ENCODE data around the gene CCNE1. TPM values are rescaled to one million over a fixed set of nuclear protein-coding genes. Genes with fewer than 3 reads are reported as not detected.

The CCNE1 gene
- total RNA-seq, 2 donors from 2014 or later = 33.3 to 34.9 TPM

GRCh38 chr19:29795461-29796172 is 16.2 kb upstream of the CCNE1 start:
- TF ChIP-seq, protein P1, sequence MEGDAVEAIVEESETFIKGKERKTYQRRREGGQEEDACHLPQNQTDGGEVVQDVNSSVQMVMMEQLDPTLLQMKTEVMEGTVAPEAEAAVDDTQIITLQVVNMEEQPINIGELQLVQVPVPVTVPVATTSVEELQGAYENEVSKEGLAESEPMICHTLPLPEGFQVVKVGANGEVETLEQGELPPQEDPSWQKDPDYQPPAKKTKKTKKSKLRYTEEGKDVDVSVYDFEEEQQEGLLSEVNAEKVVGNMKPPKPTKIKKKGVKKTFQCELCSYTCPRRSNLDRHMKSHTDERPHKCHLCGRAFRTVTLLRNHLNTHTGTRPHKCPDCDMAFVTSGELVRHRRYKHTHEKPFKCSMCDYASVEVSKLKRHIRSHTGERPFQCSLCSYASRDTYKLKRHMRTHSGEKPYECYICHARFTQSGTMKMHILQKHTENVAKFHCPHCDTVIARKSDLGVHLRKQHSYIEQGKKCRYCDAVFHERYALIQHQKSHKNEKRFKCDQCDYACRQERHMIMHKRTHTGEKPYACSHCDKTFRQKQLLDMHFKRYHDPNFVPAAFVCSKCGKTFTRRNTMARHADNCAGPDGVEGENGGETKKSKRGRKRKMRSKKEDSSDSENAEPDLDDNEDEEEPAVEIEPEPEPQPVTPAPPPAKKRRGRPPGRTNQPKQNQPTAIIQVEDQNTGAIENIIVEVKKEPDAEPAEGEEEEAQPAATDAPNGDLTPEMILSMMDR (conservative IDR thresholded peaks at IDR 0.05) = no peak
- Mint-ChIP-seq H3K9me3 (no peaks in the 10 kb centered on the region), H3K27me3 (ENCODE audit: insufficient read depth) (no peaks in the 10 kb centered on the region), H3K27ac (no peak overlapping the region), H3K36me3 (ENCODE audit: low read depth) (no peaks in the 10 kb centered on the region), H3K4me3 (no peak overlapping the region), H3K4me1 (peaks cover 4% of the 10 kb centered on the region)
- peak; percentile 29 for DNase-seq
- 77 to 91% methylated on average over 10 to 16 of the region's 16 CpGs for whole genome bisulfite sequencing, 2 experiments (ENCODE audit: insufficient coverage in 1 of 2, insufficient read length in 1 of 2)
- no peaks in the 10 kb centered on the region for H3K9me3 ChIP-seq (ENCODE audit: control insufficient read depth, low read length)
- no peaks in the 10 kb centered on the region for H3K4me1 ChIP-seq (ENCODE audit: control insufficient read depth, insufficient read depth, low read length)
- H3K27me3 ChIP-seq (ENCODE audit: control insufficient read depth, insufficient read depth, low read length, poor library complexity, severe bottlenecking) = no peaks in the 10 kb centered on the region
- no peak overlapping the region for H3K9ac ChIP-seq (ENCODE audit: extremely low read depth, low read length, poor library complexity, severe bottlenecking)
- no peak overlapping the region for H3K27ac ChIP-seq (ENCODE audit: low read depth, low read length)
- no peak overlapping the region for H3K4me3 ChIP-seq (ENCODE audit: low read length)
- no peaks in the 10 kb centered on the region for H3K36me3 ChIP-seq (ENCODE audit: control insufficient read depth, insufficient read depth, low read length)

GRCh38 chr19:29796173-29796573 is 15.6 kb upstream of the CCNE1 start:
- 80 to 89% methylated on average over 1 to 9 of the region's 9 CpGs for WGBS, 2 experiments (ENCODE audit: insufficient coverage in 1 of 2, insufficient read length in 1 of 2)
- no peaks in the 10 kb centered on the region for H3K4me1 ChIP-seq (ENCODE audit: control insufficient read depth, insufficient read depth, low read length)
- peak; percentile 34 for DNase-seq
- Mint-ChIP-seq H3K4me1 (peaks cover 4% of the 10 kb centered on the region), H3K27ac (no peak overlapping the region), H3K4me3 (no peak overlapping the region), H3K27me3 (ENCODE audit: insufficient read depth) (no peaks in the 10 kb centered on the region), H3K36me3 (ENCODE audit: low read depth) (no peaks in the 10 kb centered on the region), H3K9me3 (no peaks in the 10 kb centered on the region)
- no peaks in the 10 kb centered on the region for H3K36me3 ChIP-seq (ENCODE audit: control insufficient read depth, insufficient read depth, low read length)
- TF ChIP-seq, protein P1 (conservative IDR thresholded peaks at IDR 0.05) = no peak
- H3K9me3 ChIP-seq (ENCODE audit: control insufficient read depth, low read length) = no peaks in the 10 kb centered on the region
- H3K27me3 ChIP-seq (ENCODE audit: control insufficient read depth, insufficient read depth, low read length, poor library complexity, severe bottlenecking) = no peaks in the 10 kb centered on the region
- H3K27ac ChIP-seq (ENCODE audit: low read depth, low read length) = no peak overlapping the region
- no peak overlapping the region for H3K4me3 ChIP-seq (ENCODE audit: low read length)
- H3K9ac ChIP-seq (ENCODE audit: extremely low read depth, low read length, poor library complexity, severe bottlenecking) = no peak overlapping the region

- no peak for DNase-seq
- Mint-ChIP-seq H3K9me3 (no peaks in the 10 kb centered on the region), H3K36me3 (ENCODE audit: low read depth) (no peaks in the 10 kb centered on the region), H3K27ac (no peak overlapping the region), H3K4me1 (peaks cover 3% of the 10 kb centered on the region), H3K4me3 (no peak overlapping the region), H3K27me3 (ENCODE audit: insufficient read depth) (no peaks in the 10 kb centered on the region)
- Histone ChIP-seq H3K4me1 (ENCODE audit: control insufficient read depth, insufficient read depth, low read length) (no peaks in the 10 kb centered on the region), H3K9ac (ENCODE audit: extremely low read depth, low read length, poor library complexity, severe bottlenecking) (no peak overlapping the region), H3K27me3 (ENCODE audit: control insufficient read depth, insufficient read depth, low read length, poor library complexity, severe bottlenecking) (no peaks in the 10 kb centered on the region), H3K9me3 (ENCODE audit: control insufficient read depth, low read length) (no peaks in the 10 kb centered on the region), H3K27ac (ENCODE audit: low read depth, low read length) (no peak overlapping the region), H3K36me3 (ENCODE audit: control insufficient read depth, insufficient read depth, low read length) (no peaks in the 10 kb centered on the region), H3K4me3 (ENCODE audit: low read length) (no peak overlapping the region)
- TF ChIP-seq, protein P1 (conservative IDR thresholded peaks at IDR 0.05) = no peak
- 88 to 94% methylated on average over 4 to 8 of the region's 9 CpGs for WGBS, 2 experiments (ENCODE audit: insufficient coverage in 1 of 2, insufficient read length in 1 of 2)
Observed at GRCh38 chr19:29798774-29799497, 12.9 kb upstream of the CCNE1 start.

All from endodermal cell (in vitro differentiated cells).